Heart right ventricle (tissue), 16 donors: ENCODE results near the gene SPATA25. TPM values are rescaled to one million over a fixed set of nuclear protein-coding genes. Genes with fewer than 3 reads are reported as not detected.

Source experiments
- ATAC-seq, 8 donors: fragments of 200-7000 bp; cut with Tn5 transposase; one replicate each; pipeline ENCODE4 v1.9.1; 2020; ENCODE audit warnings: mild to moderate bottlenecking in 8 of 8, moderate library complexity in 8 of 8, moderate number of reproducible peaks in 1 of 8
- DNase-seq, 2 donors: peaks; one replicate each; pipeline ENCODE4 v3.0.0-alpha.2; 2020
- H3K27ac ChIP-seq, 10 donors: fragments of 200-600 bp; sonication (generic) in 2 of 10; one replicate each; pipeline versions ENCODE4 v1.5.0 to v1.8.0; 2020 to 2022; ENCODE audit warnings: mild to moderate bottlenecking in 3 of 10
- H3K27me3 ChIP-seq, 7 donors: fragments of 200-600 bp; one replicate each; pipeline ENCODE4 v1.8.0; 2021 to 2022; ENCODE audit warnings: mild to moderate bottlenecking in 2 of 7
- H3K36me3 ChIP-seq, 9 donors: fragments of 200-600 bp; sonication (generic) in 1 of 9; one replicate each; pipeline versions ENCODE4 v1.5.0 to v1.8.0; 2020 to 2022; ENCODE audit warnings: mild to moderate bottlenecking in 2 of 9
- H3K4me1 ChIP-seq, 9 donors: fragments of 200-600 bp; sonication (generic) in 1 of 9; one replicate each; pipeline versions ENCODE4 v1.5.0 to v1.8.0; 2020 to 2022; ENCODE audit warnings: mild to moderate bottlenecking in 4 of 9
- H3K4me3 ChIP-seq, 10 donors: fragments of 200-600 bp; sonication (generic) in 2 of 10; one replicate each; pipeline versions ENCODE4 v1.5.0 to v1.8.0; 2020 to 2022; ENCODE audit warnings: mild to moderate bottlenecking in 7 of 10, moderate library complexity in 2 of 10
- H3K9me3 ChIP-seq, 11 donors: fragments of 200-600 bp in 10 of 11; sonication (generic) in 2 of 11; one replicate each; pipeline versions ENCODE4 v1.5.0 to v1.8.0; 2013 to 2022; ENCODE audit warnings: mild to moderate bottlenecking in 2 of 11, control low read depth in 1 of 11, moderate library complexity in 1 of 11
- CTCF ChIP-seq, 9 donors: fragments of 200-600 bp; sonication (generic) in 2 of 9; IDR thresholded peaks; one replicate each; pipeline versions ENCODE4 v1.5.0 to v1.8.0; 2021 to 2022; ENCODE audit warnings: antibody characterized with exemption in 9 of 9, mild to moderate bottlenecking in 5 of 9, moderate library complexity in 1 of 9
- WGBS, 2 donors: extraction: QIAGEN DNeasy Blood & Tissue Kit; methylation state at CpG; one replicate each; pipeline ENCODE4 v1.1.7; 2013; ENCODE audit warnings: inconsistent platforms in 1 of 2; 5-methylcytosine and 5-hydroxymethylcytosine counted together
- intact Hi-C, 10 donors: fragments of 100-400 bp; cut with DNase I; formaldehyde crosslinking; loops; one replicate each; pipeline versions ENCODE4 v1.11.1 to v1.14.2; 2022
- polyA plus RNA-seq, 2 donors: library from polyadenylated mRNA; stranded (reverse); fragments of 200-250 nt; gene quantifications; one replicate each; pipeline ENCODE4 v1.2.3, GENCODE V29; 2013
- total RNA-seq, 10 donors: library from RNA; stranded (reverse); fragmentation: NEBNext Ultra II Directional in 3 of 10; extraction: Animal tissue kit (Norgen Biotek cat#: 25700) in 3 of 10; gene quantifications; one replicate each; pipeline versions ENCODE4 v1.2.1 to v1.2.4, GENCODE V29; 2021 to 2023
- donor health status: Arrhythmogenic right ventricular cardiomyopathy.
- donor health status: ischemic (EF 13 %, LVEDD 7.1; RV severe dilation, severe dysfunction).
- donor health status: healthy with polysubstance abuse.
- donor health status: DM: no; HTN: yes; CAD: no.
- donor health status: DM: no; HTN: no; CAD: no.
- donor health status: ischemic (EF 25% LVEDD 6.9; RV normal size, moderate dysfunction).
- donor health status: ischemic (EF 25% LVEDD 5.7; RV mildly dilated, moderate dysfunction).
- donor health status: healthy.
- donor health status: DM: yes; HTN: yes; CAD: no.
- donor health status: Ischemic cardiomyopathy.
- donor health status: ischemic (EF 35%, LVEDD 5.7; RV mildly dilated, moderate dysfunction).
- donor health status: nonischemic (EF 11% LVEDD 7.7; RV severe dilation, severe dysfunction).
- donor health status: DM: yes; HTN: yes; CAD: no.
- donor health status: PGD.
- donor health status: ischemic (EF 29% LVEDD 5.4; RV normal size, mild dysfunction).
- donor health status: nonischemic (EF 23%, LVEDD 6.1; RV moderate dilation, normal function).

Gene SPATA25
- total and polyA plus RNA-seq, 12 donors = 0.65 to 4.3 (median 2.0) TPM

- Histone ChIP-seq H3K4me3 (no peak overlapping the region), H3K4me1 (no peaks in the 10 kb centered on the region), H3K9me3 (no peaks in the 10 kb centered on the region), H3K36me3 (peaks cover 0 to 3% (median 0%) of the 10 kb centered on the region in 9 donors), H3K27ac (no peak overlapping the region), H3K27me3 (no peaks in the 10 kb centered on the region)
- TF ChIP-seq CTCF (IDR thresholded peaks at IDR 0.05) = no peak
- ATAC-seq (no peak), DNase-seq (no peak)
- intact Hi-C loops = no loop called here
- 91 to 93% methylated on average over 5 of the region's 5 CpGs for WGBS, 2 donors
These were observed 21.0 kb downstream of the SPATA25 start for GRCh38 chr20:45866454-45866853.

- H3K27me3 ChIP-seq = no peaks in the 10 kb centered on the region
- H3K4me1 ChIP-seq = peaks cover 0 to 3% (median 0%) of the 10 kb centered on the region in 9 donors
- intact Hi-C loops = no loop called here
- no peak for DNase-seq
- no peak for TF ChIP-seq CTCF (IDR thresholded peaks at IDR 0.05)
- 91 to 92% methylated on average over 7 of the region's 7 CpGs for WGBS, 2 donors
- no peaks in the 10 kb centered on the region for H3K9me3 ChIP-seq
- no peak for ATAC-seq
- peaks cover 0 to 8% (median 0%) of the 10 kb centered on the region in 9 donors for H3K36me3 ChIP-seq
- H3K27ac ChIP-seq = no peak overlapping the region
- H3K4me3 ChIP-seq = no peak overlapping the region
These were observed 23.6 kb downstream of the SPATA25 start for GRCh38 chr20:45863543-45864470.

- no peak for ATAC-seq
These were observed 26.0 kb downstream of the SPATA25 start for GRCh38 chr20:45861221-45862075.

More at GRCh38 chr20:45861221-45862075, 26.0 kb downstream of the SPATA25 start:
- peaks cover 0 to 5% (median 0%) of the 10 kb centered on the region in 9 donors for H3K36me3 ChIP-seq
- H3K27ac ChIP-seq = no peak overlapping the region
- no peaks in the 10 kb centered on the region for H3K27me3 ChIP-seq
- TF ChIP-seq CTCF (IDR thresholded peaks at IDR 0.05) = no peak
- intact Hi-C loops = no loop called here
- 93 to 94% methylated on average over 7 of the region's 7 CpGs for WGBS, 2 donors
- H3K4me3 ChIP-seq = no peak overlapping the region
- no peak for DNase-seq
- no peaks in the 10 kb centered on the region for H3K9me3 ChIP-seq
- H3K4me1 ChIP-seq = peaks cover 0 to 18% (median 16%) of the 10 kb centered on the region in 9 donors
